Middle frontal gyrus (tissue), 1 donor: Measurements from ENCODE around the gene PRMT3.
"Not testable (repeated sequence)": the region's sequence is repeated elsewhere in the genome, so short reads cannot be mapped to it uniquely, and the experiment has no call there.

Source experiments
- DNase-seq: peaks from one replicate; pipeline ENCODE4 v3.0.0-alpha.2; 2015; ENCODE audit warnings: low spot score; ENCODE audit errors: extremely low spot score

PRMT3 gene

GRCh38 chr11:20373568-20374209 is 13.8 kb upstream of the PRMT3 start:
- DNase-seq = no peak

- no peak for DNase-seq
These were observed 12.7 kb upstream of the PRMT3 start for GRCh38 chr11:20374741-20375300.

DNA sequence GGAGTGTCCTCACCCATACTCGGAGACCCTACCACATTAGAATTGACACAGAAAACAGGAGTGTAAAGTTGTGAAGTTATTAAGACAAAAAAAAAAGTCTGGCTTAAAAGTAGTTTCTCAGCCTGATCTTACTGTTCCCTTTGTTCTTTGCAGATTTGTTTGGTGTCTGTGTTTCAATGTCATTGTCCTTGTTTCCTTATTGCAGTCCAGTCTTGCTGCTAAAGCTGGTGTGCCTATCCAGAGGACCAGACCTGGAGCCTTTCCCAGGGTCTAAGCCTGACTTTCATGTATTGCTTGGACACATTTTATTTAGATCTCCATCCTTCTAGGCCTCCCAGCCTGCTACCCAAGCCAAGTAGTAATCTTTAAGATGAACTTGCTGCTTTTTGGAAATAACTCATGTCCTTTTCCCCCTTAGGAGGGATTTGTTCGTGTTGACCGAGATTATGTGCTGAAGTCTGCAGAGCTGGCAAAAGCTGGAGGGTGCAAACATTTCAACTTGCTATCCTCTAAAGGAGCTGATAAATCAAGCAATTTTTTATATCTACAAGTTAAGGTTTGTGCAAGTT is 11.3 kb upstream of the PRMT3 start:
- DNase-seq = no peak

DNA sequence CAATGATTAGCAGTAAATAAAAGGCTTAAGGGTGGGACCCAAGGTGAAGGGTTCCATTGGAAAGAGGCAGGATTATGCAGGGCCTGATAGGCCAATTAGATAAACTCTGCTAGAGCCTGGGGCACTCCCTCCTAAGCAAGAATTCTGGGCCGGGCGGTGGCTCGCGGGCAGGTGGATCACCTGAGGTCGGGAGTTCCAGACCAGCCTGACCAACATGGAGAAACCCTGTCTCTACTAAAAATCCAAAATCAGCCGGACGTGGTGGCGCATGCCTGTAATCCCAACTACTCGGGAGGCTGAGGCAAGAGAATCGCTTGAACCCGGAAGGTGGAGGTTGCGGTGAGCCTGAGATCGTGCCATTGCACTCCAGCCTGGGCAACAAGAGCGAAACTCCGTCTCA is 1.5 kb upstream of the PRMT3 start:
- not testable (repeated sequence) for DNase-seq

DNA sequence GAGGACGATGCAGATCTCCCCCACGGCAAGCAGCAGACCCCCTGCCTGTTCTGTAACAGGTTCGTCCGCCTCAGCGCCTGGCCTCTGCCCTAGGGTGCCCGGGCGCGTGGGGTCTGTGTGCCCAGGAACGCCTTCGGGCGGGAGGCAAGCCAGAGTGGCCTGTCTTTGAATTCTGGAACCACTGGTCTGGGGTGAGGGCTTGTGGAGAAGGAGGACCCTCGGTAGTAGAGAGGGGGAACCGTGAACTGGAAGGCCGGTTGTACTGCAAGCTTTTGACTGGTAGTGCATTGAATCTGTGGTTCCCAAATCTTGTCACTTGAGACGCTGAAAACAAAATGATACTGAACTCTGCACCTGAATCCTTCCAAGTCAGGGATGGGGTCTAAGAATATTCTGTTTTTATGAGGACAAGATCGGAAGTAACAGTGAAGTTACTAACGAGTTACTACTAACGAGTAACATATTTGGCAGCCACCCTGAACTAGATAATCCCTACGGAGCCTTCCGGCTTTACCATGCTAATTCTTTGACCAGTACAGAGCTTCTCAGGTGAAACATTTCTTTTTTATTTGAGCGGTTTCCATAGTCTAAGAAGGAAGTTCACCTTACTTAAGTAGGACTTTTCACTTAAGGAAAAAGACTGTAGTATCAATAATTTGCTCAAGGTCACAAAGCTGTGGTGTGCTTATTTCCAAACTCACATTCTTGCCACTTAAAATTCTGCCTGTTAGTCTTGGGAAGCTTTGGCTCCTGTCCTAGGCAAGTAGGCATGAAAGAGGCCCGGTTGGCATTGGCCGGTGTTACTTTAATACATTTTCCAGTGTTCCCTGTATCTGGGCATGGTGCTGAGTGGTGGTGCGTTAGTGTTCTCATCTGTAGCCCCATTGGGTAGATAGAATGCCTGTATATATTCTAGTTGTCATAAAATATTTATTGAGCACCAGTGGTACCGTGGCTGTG is 860 bp downstream of the PRMT3 start:
- DNase-seq = no peak

- DNase-seq = no peak
These were observed 9.8 kb downstream of the PRMT3 start for GRCh38 chr11:20397281-20397680.

GRCh38 chr11:20399498-20399897 is 12.0 kb downstream of the PRMT3 start:
- DNase-seq = no peak

DNA sequence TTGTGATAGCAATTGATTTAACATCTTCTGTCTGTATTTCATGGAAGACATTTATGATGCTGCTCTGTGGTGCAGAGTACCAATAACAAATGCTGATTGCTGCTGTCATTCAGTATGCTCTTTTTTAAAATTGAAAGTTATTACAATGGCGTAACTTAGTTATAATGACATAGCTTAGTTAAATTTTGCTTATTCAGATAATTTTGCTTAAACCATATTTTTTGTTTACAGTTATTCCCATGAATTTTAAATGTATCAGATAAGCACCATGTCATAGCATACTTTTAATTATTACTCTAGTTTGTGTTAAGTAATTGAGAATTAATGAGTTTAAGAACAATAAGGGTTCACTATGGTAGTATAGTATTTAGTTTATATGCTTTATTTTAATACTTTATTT is 15.5 kb downstream of the PRMT3 start:
- no peak for DNase-seq

- no peak for DNase-seq
These were observed 19.0 kb downstream of the PRMT3 start for GRCh38 chr11:20406484-20406883.

- no peak for DNase-seq
These were observed 19.8 kb downstream of the PRMT3 start for GRCh38 chr11:20407344-20407743.

- DNase-seq = no peak
These were observed 27.9 kb downstream of the PRMT3 start for GRCh38 chr11:20415432-20415831.

DNA sequence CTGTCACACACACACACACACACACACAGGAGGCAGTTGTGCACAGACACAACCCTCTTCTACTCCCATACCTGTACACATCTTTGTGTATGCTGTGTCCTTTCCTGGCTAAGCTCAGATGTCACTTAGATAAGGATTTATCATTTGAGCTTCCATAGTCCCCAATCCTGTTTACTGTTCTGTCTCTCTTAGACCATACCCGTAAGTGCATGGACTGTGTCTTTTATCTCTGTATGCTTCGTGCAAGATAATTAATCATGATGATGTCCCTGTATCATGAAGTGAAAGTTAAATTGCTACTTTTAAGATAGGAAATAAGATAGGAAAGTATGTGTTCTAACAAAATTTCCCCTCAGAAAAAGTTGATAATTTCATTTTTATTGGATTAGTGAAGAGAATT is 30.3 kb downstream of the PRMT3 start:
- no peak for DNase-seq

DNA sequence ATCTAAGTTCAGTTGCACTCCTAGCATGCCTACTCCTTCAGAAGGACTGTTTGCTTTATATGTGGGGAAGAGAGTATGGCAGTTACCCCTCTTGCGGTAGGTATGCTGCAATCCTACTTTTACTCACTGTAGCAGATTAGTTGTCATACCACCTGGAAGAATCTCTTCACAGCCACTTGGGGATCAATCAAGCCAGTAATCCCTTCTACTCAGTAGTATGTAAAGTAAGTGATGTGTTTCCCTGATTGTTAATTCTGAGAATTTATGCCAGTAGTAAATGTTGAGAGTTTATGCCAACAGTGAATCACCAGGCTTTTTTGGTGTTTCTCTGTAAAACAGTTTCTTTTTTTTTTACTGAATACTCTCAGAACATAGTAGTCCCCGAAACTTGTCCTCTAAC is 34.4 kb downstream of the PRMT3 start:
- DNase-seq = no peak

DNA sequence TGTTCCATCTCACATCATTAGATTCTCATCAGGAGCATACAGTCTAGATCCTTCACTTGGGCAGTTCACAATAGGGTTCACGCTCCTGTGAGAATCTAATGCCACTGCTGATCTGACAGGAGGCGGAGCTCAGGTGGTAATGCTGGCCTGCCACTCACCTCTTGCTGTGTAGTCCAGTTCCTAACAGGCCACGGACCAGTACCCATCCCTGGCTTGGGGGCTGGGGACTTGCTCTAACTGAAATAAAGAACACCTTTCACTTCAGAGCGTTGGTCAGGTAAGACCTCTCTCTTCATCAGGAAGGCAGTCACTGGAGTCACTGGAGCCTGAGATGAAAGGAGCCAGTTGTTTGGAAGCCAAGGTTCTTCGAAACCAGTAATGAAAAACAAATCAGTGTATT is 41.7 kb downstream of the PRMT3 start:
- DNase-seq = no peak

GRCh38 chr11:20438637-20439036 is 51.1 kb downstream of the PRMT3 start:
- DNase-seq = no peak

GRCh38 chr11:20443596-20443995 is 56.1 kb downstream of the PRMT3 start:
- DNase-seq = no peak

DNA sequence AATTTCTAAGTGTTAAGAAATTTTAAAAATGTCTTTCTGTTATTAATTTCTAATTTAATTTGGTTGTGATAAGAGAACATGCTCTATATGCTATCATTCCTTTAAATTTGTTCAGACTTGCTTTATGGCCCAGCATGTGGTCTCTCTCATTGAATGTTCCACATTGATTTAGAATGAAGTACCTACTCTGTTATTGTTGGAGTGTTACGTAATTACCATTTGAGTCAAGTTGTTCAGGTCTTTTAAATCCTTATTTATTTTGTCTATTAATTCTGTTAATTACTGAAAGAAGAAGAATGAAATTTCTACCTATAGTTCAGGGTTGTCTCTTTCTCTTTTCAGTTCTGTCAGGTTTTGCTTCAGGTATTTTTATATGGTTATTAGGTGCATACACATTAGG is 57.0 kb downstream of the PRMT3 start:
- no peak for DNase-seq

DNA sequence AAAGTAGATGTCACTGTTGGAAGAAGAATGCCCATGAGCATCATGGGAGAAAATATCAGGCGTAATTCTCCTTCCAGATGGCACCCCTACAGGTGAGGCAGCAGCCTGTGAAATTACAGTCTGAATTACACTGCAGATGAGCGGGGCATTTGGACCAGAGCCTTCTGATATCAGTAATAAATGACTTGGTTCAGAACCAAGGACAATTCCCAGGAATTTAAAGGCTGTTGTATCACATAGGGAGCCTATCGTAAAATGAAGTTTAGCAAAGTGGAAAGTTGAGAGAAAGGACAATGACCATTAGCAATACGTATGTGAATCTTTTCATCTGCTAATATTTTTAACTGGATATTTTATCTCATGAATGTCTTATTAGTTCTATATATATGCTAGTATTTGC is 61.3 kb downstream of the PRMT3 start:
- DNase-seq = no peak

- no peak for DNase-seq
These were observed 63.3 kb downstream of the PRMT3 start for GRCh38 chr11:20450829-20451228.

DNA sequence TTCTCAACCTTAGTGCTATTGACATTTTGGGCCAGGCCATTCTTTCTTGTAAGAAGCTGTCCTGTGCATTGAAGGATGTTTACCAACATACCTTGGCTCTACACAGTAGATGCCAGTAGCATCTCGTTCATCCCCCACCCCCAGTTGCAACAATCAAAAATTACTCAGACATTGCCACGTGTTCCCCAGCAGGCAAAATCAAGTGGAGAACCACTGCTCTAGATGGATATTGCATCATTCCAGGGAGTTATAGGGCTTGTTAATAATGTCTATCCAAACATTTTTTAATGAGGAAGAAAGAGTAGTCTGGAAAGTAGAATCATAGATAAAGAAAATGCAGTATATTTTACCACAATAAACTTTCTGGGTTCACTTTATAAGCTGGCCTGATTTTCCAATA is 64.1 kb downstream of the PRMT3 start:
- no peak for DNase-seq

GRCh38 chr11:20452585-20452984 is 65.1 kb downstream of the PRMT3 start:
- no peak for DNase-seq

- DNase-seq = no peak
These were observed 66.3 kb downstream of the PRMT3 start for GRCh38 chr11:20453657-20454316.
